Suprapubic skin (tissue), 4 donors: ENCODE measurements around the gene FAXDC2. TPM values are rescaled to one million over a fixed set of nuclear protein-coding genes. Genes with fewer than 3 reads are reported as not detected.
A peak's percentile ranks its signal among the peaks of the same experiment; 100 is the strongest.
"Not testable (repeated sequence)": the region's sequence is repeated elsewhere in the genome, so short reads cannot be mapped to it uniquely, and the experiment has no call there.

ENCODE experiments used
- DNase-seq, 2 donors: peaks; one replicate each; pipeline ENCODE4 v3.0.0-alpha.2; 2019; ENCODE audit warnings: low spot score in 2 of 2
- H3K27ac ChIP-seq: fragments of 200-600 bp; sonication (generic); one replicate; pipeline ENCODE4 v1.5.1; 2019
- H3K27me3 ChIP-seq: fragments of 200-600 bp; sonication (generic); one replicate; pipeline ENCODE4 v1.5.1; 2019
- H3K36me3 ChIP-seq: fragments of 200-600 bp; sonication (generic); one replicate; pipeline ENCODE4 v1.5.1; 2019
- H3K4me1 ChIP-seq: fragments of 200-600 bp; sonication (generic); one replicate; pipeline ENCODE4 v1.5.1; 2019
- H3K4me3 ChIP-seq: fragments of 200-600 bp; sonication (generic); one replicate; pipeline ENCODE4 v1.5.1; 2019; ENCODE audit warnings: mild to moderate bottlenecking
- H3K9me3 ChIP-seq: fragments of 200-600 bp; sonication (generic); one replicate; pipeline ENCODE4 v1.5.1; 2019
- CTCF ChIP-seq, 2 donors: fragments of 200-600 bp in 1 of 2; fragments of 450-650 bp in 1 of 2; sonication (generic) in 1 of 2; IDR thresholded peaks; one replicate each; pipeline ENCODE4 v1.5.1; 2016 to 2019; ENCODE audit warnings: antibody characterized with exemption in 2 of 2, mild to moderate bottlenecking in 1 of 2, moderate library complexity in 1 of 2
- EP300 ChIP-seq: sonication (generic); formaldehyde crosslinking; IDR thresholded peaks from one replicate; pipeline ENCODE4 v1.6.1; 2017; ENCODE audit warnings: antibody characterized with exemption
- POLR2A ChIP-seq, 2 donors: fragments of 450-650 bp; IDR thresholded peaks; one replicate each; pipeline ENCODE4 v1.6.1; 2017; ENCODE audit warnings: antibody characterized with exemption in 2 of 2, mild to moderate bottlenecking in 2 of 2, moderate library complexity in 2 of 2
- POLR2AphosphoS5 ChIP-seq, 3 donors: sonication (generic); formaldehyde crosslinking; IDR thresholded peaks; one replicate each; pipeline ENCODE4 v1.6.1; 2017; ENCODE audit warnings: antibody characterized with exemption in 3 of 3
- WGBS: methylation state at CpG from one replicate; pipeline ENCODE4 v1.1.5; 2018; 5-methylcytosine and 5-hydroxymethylcytosine counted together
- total RNA-seq, 4 donors: library from RNA; depleted of rRNA; stranded (reverse); fragments of >200 nt; gene quantifications; one replicate each; pipeline ENCODE4 v1.1.0, GENCODE V29; 2016

FAXDC2 gene
- total RNA-seq, 4 donors from 2014 or later: 27.1 to 62.1 (median 40.8) TPM

GRCh38 chr5:154841273-154841661 lies 9.1 kb downstream of the FAXDC2 start:
- TF ChIP-seq POLR2AphosphoS5 (IDR thresholded peaks at IDR 0.05): no peak
- no peak for TF ChIP-seq EP300

GRCh38 chr5:154840435-154841272 lies 9.7 kb downstream of the FAXDC2 start:
- no peak for DNase-seq
- H3K4me1 ChIP-seq: peaks cover 8% of the 10 kb centered on the region
- no peaks in the 10 kb centered on the region for H3K27me3 ChIP-seq
- H3K27ac ChIP-seq: no peak overlapping the region
- H3K4me3 ChIP-seq: no peak overlapping the region
- TF ChIP-seq POLR2AphosphoS5 (IDR thresholded peaks at IDR 0.05) (no peak), EP300 (no peak), CTCF (IDR thresholded peaks at IDR 0.05) (no peak), POLR2A (IDR thresholded peaks at IDR 0.05) (no peak)
- no peaks in the 10 kb centered on the region for H3K9me3 ChIP-seq
- WGBS: 78% methylated on average over 6 of the region's 6 CpGs
- peaks cover 13% of the 10 kb centered on the region for H3K36me3 ChIP-seq

More at GRCh38 chr5:154841273-154841661, 9.1 kb downstream of the FAXDC2 start:
- no peak for DNase-seq
- Histone ChIP-seq H3K27me3 (no peaks in the 10 kb centered on the region), H3K4me3 (no peak overlapping the region), H3K36me3 (peaks cover 13% of the 10 kb centered on the region), H3K9me3 (no peaks in the 10 kb centered on the region), H3K27ac (no peak overlapping the region), H3K4me1 (peaks cover 7% of the 10 kb centered on the region)

GRCh38 chr5:154837009-154837901 lies 13.1 kb downstream of the FAXDC2 start:
- 88% methylated on average over 6 of the region's 6 CpGs for WGBS
- no peak for TF ChIP-seq POLR2A (IDR thresholded peaks at IDR 0.05)
- no peak for TF ChIP-seq POLR2AphosphoS5 (IDR thresholded peaks at IDR 0.05)
- TF ChIP-seq EP300: no peak
- no peak for TF ChIP-seq CTCF (IDR thresholded peaks at IDR 0.05)

GRCh38 chr5:154836225-154836624 lies 14.2 kb downstream of the FAXDC2 start:
- peaks cover 25% of the 10 kb centered on the region for H3K36me3 ChIP-seq
- 92% methylated on average over 6 of the region's 6 CpGs for WGBS
- TF ChIP-seq EP300: no peak
- no peak for TF ChIP-seq POLR2AphosphoS5 (IDR thresholded peaks at IDR 0.05)
- no peak for TF ChIP-seq POLR2A (IDR thresholded peaks at IDR 0.05)
- no peak for TF ChIP-seq CTCF (IDR thresholded peaks at IDR 0.05)
- no peaks in the 10 kb centered on the region for H3K9me3 ChIP-seq
- DNase-seq: no peak
- H3K4me1 ChIP-seq: peaks cover 21% of the 10 kb centered on the region
- H3K27ac ChIP-seq: peak overlapping the region; percentile 74
- H3K27me3 ChIP-seq: no peaks in the 10 kb centered on the region
- no peak overlapping the region for H3K4me3 ChIP-seq

More at GRCh38 chr5:154837009-154837901, 13.1 kb downstream of the FAXDC2 start:
- Histone ChIP-seq H3K4me1 (peaks cover 21% of the 10 kb centered on the region), H3K36me3 (peaks cover 20% of the 10 kb centered on the region), H3K9me3 (no peaks in the 10 kb centered on the region), H3K4me3 (no peak overlapping the region), H3K27me3 (no peaks in the 10 kb centered on the region), H3K27ac (no peak overlapping the region)
- no peak for DNase-seq

- H3K9me3 ChIP-seq, H3K27me3 ChIP-seq, H3K4me3 ChIP-seq, DNase-seq: not testable (repeated sequence)
- peaks cover 21% of the 10 kb centered on the region for H3K4me1 ChIP-seq
- H3K36me3 ChIP-seq: peaks cover 30% of the 10 kb centered on the region
- WGBS: 61% methylated on average over 9 of the region's 9 CpGs
- H3K27ac ChIP-seq: peak overlapping the region; percentile 74
Observed at GRCh38 chr5:154835701-154836052, 14.7 kb downstream of the FAXDC2 start.

GRCh38 chr5:154834053-154834452 lies 16.4 kb downstream of the FAXDC2 start:
- Histone ChIP-seq H3K9me3 (no peaks in the 10 kb centered on the region), H3K4me1 (peaks cover 38% of the 10 kb centered on the region), H3K4me3 (no peak overlapping the region), H3K27me3 (no peaks in the 10 kb centered on the region), H3K36me3 (peaks cover 43% of the 10 kb centered on the region), H3K27ac (peak overlapping the region; percentile 74)
- no peak for TF ChIP-seq EP300
- no peak for TF ChIP-seq POLR2A (IDR thresholded peaks at IDR 0.05)
- no peak for TF ChIP-seq POLR2AphosphoS5 (IDR thresholded peaks at IDR 0.05)
- no peak for TF ChIP-seq CTCF (IDR thresholded peaks at IDR 0.05)
- no peak for DNase-seq
- 93% methylated on average over 1 of the region's 1 CpG for WGBS

- not testable (repeated sequence) for DNase-seq, H3K4me3 ChIP-seq, H3K27ac ChIP-seq, H3K27me3 ChIP-seq, H3K9me3 ChIP-seq
- Histone ChIP-seq H3K4me1 (peaks cover 39% of the 10 kb centered on the region), H3K36me3 (peaks cover 45% of the 10 kb centered on the region)
- WGBS: 94% methylated on average over 3 of the region's 3 CpGs
Observed at GRCh38 chr5:154832804-154833203, 17.6 kb downstream of the FAXDC2 start.
